HG03103 (cell line): ENCODE results near the gene DUSP6.

ENCODE experiments used
- ATAC-seq: cut with Tn5 transposase; IDR thresholded peaks from one replicate; pipeline ENCODE4 v1.9.1; 2021; ENCODE audit warnings: low read depth; ENCODE audit not compliant: unreplicated experiment

DUSP6 gene

DNA sequence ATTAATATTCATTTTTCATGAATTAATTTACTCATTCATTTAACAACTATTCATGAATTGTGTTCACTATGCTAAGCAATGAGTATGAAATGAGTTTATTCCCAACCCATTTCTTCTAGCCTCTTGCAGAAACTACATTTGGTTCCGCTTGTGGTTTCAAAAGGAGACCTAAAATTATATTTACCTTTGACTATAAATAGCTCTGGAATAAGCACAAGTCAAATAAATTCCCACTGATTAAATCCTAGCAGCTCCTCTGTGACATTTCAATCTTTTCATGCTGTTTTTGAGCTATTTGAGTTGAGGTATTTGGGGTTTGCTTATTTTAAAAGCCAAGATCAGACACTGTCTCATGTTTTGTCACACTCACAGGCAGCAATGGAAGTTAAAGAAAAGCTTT, 46.9 kb downstream of the DUSP6 start:
- ATAC-seq = no peak

- ATAC-seq = no peak
Measured at GRCh38 chr12:89299931-89300330, 52.4 kb downstream of the DUSP6 start.

GRCh38 chr12:89299417-89299816, 52.9 kb downstream of the DUSP6 start:
- no peak for ATAC-seq
